GM04503 (cell line): ENCODE results near the gene NCK2.
A peak's percentile ranks its signal among the peaks of the same experiment; 100 is the strongest.

Experiments used
- DNase-seq: peaks from one replicate; pipeline ENCODE4 v3.0.0-alpha.2; 2012; ENCODE audit warnings: low read depth

Gene NCK2

DNA sequence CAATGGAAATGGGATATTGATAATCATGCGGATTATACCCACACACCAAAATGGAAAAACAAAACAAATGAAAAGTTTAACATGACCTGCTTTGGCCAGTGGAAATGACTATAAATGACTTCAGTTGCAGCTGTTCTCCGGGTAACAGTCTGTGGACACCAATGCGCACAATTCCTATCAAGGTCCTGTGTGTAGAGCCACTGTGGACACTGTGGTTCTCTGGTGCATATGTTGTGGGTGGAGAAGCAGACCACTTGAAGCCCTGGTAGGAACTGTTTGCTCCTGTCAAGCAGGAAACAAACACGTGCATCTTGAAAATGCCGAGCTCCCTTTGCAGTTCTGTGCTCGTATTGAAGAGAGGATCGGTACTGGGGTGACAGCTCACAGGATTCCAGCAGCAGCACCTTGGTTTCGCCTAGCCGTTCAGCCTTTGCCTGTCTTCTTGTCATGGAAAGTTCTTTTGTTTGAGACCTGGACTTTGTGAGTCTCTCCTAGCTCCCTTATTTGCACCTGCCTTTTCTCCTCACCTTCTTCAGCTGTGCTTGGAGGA is 32.9 kb downstream of the NCK2 start:
- DNase-seq, result no peak

DNA sequence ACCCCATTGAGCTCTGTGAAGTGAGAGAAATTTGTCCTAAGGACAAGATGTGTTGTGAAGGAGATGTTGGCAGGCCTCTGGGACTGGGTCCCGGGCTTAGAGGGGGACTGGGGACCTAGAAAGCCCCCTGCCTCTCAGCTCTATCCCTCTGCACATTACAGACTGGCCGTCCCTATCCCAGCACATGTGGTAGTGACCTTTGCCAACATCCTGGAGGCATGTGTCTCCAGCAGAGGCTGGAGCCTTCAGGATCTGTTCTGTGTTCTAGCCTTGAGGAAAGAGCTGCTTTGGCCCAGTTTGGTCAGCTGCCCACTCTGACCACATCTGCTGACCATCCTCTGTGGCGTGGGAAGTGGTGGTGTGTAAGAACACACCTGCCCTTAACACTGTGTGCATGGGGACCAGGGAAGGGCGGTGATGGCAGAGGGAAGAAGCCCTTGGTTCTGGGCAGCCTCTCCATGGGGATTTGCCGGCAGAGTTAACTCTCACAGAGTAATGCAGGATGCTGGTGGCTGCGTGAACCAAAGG is 33.4 kb downstream of the NCK2 start:
- DNase-seq, result no peak

DNA sequence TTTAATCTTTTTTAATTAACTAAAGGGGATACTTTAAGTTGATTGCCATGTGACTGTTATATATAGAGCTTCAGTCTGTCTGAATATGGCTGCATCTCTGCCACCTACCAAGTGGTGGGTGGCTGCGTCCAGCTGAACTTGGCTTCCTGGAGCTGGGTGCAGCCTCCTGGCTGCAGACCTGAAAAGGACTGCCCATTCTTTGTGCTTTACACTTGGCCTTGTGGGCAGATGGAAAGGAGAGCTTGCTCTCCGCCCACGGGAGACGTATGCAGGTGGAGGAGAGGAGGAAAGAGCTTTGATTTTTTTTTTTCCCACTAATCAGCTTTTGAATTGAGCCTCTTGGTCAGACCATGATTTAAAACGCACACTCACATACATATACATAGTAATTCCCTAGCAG is 34.7 kb downstream of the NCK2 start:
- no peak for DNase-seq

DNA sequence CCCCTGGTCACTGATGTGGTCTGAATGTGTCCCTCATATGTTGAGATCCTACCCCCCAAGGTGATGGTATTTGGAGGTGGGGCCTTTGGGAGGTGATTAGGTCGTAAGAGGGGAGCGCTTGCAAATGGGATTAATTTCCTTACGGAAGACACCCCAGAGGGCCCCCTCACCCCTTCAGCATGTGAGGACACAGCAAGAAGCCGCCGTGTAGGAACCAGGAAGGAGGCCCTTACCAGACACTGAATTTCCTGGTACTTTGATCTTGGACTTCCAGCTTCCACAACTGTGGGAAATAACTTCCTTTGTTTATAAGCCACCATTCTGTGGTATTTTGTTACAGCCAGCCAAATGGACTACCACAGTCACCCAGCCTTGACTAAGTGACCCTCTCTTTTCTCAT is 35.9 kb downstream of the NCK2 start:
- DNase-seq, result no peak

DNA sequence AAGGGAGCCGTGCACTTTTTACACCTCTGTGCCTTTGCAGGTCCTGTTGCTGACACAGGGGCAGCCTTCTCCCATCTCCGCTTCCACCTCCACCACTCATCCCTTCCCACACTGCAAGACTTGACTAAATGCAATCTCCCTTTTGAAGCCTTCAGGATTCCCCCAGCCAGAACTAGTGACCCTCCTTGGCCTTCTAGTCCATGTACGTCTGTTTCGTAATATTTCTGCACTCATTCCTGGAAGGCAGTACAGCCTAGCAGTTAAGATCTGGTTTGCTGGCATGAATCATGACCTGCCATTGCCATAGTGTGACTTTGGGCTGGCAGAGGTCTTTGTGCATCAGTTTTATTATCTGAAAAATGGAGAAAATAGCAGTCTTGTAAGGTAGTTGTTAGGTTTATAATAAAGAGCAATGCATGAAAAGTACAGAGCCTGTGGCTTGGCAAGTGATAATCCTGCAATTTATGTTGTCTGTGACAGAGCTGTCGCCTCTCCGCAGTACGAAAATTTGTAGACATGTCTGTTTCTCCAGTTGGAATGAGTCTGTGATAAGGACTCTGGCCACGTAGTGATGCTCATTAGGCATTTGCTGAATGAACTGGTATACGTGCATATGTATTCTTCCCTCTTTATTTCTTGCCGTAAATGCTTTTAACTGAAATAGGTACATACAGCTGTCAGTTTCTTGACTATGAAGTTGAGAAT is 36.7 kb downstream of the NCK2 start:
- no peak for DNase-seq

DNA sequence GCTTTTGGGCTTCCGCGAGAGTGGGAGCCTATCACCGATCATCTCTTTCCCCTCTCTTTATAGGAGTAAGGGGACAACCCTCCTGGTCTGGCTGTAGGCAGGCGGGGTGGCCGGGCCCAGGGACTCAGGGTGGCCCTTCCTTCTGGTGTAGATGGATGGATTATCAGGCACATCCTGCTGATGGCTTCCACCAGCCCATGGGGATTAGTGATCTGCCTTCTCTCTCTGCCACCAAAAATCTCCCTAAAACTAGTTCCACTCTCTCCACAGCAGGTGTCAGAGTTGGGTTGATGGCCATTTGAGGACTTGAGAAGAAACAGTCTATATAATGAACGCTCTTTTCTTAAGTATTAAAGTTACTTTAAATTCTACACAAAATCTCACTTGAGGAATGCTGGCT is 37.4 kb downstream of the NCK2 start:
- DNase-seq, result no peak

DNA sequence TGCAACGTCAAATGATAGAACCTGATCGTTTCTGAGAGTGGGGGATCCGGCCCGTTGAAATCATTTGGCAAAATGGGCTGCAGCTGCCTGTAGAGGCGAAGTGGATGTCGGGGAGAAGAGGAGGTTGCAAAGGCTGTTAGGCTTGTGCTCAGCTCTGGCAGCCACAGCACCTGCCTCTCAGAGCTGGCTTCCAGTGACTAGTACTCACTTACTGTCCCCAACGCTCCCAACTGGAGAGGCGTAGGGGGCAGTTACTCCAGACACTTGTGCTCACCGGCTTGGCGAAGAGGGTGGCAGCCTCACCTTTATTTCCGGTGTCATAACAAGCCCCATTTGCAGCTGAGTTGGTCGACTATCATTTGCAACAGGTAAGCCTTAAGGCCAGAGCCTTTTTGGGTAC is 37.9 kb downstream of the NCK2 start:
- DNase-seq, result no peak

DNA sequence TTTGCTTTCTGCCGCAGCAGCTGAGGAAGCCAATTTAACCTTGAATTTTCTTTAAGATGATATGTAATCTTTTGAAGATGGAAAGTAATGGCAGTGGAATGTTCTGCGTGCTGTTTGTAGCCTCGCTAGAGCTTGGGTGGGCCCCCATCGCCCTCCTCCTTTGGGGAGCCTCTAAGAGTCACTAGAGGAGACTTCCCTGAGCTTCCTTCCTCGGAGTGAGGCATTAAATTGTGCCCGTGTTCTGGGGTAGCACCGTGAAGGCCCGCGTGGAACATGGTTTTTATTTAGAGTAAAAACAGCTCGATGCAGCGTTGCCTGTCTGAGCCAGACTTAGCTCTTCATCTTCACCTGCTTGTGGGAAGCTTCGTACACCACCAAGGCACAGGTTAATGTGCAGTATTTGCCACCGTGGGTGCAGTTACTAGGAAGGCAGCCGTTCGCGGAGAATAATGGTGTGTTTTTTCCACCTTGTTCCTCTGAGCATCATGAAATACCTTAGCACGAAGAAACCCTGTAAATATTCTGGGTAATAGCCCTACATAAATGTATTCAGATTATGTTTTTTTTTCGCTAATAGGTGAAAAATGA is 38.5 kb downstream of the NCK2 start:
- no peak for DNase-seq

DNA sequence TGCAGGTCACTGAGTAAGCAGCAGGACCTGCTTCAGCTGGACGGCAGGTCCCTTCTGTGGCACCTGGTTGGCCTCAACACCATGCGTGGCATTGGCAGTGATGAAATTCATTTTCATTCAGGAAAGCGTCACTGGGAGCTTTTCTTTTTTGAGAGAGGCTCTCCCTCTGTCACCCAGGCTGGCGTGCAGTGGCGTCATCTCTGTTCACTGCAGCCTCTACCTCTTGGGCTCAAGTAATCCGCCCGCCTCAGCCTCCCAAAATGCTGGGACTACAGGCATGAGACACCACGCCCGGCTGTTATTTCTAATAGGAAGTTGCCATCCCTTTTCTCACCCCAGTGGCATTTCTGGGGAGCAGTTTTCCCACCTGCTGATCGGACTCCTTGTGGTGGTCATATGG is 39.3 kb downstream of the NCK2 start:
- no peak for DNase-seq

DNA sequence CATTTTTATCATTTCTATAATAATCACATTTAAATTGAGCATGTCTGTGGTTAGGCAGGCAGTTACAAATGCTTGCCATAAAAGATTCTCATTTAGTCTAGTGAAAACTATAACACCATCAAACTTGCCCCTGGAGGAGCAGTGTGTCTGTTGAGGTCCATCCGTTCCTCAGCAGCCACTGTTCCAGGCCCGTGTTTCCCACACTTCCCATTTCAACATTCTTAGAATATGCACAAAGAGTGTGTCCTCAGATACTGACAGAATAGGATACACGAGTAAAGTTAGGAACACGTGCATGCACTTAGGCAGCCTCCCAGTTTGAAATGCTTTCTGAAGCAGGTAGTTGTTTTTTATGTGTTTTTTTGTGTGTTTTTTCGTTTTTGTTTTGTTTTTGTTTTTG is 39.9 kb downstream of the NCK2 start:
- no peak for DNase-seq

DNA sequence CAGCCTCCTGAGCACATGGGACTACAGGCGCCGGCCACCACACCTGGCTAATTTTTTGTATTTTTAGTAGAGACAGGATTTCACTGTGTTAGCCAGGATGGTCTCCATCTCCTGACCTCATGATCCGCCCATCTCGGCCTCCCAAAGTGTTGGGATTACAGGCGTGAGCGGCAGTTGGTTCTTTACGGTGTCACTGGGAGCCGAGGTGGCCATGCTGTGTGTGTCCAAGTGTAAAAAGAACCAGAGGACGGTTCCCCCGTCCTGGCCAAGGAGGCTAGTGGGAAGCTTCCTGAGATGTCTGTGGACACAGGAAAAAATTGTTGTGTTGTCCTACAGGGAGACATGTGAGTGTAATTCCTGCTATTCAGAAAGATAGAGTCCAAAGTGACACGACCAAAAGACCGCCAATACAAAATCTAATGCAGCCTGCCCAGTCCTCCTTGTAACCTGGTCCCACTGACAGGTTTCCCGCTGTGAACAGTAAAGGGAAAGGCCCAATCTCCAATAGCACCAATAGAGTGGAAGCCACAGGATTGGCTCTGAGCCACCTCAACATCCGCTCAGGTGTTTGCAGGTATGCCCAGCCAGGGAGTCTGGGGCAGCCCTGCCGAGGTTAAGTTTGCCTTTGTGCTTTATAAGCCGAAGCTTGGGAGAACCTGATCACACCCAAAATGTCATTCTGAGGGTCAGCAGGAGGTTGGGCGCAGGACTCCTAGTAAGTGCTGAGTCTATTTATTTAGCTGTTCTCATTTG is 40.6 kb downstream of the NCK2 start:
- DNase-seq, result no peak

DNA sequence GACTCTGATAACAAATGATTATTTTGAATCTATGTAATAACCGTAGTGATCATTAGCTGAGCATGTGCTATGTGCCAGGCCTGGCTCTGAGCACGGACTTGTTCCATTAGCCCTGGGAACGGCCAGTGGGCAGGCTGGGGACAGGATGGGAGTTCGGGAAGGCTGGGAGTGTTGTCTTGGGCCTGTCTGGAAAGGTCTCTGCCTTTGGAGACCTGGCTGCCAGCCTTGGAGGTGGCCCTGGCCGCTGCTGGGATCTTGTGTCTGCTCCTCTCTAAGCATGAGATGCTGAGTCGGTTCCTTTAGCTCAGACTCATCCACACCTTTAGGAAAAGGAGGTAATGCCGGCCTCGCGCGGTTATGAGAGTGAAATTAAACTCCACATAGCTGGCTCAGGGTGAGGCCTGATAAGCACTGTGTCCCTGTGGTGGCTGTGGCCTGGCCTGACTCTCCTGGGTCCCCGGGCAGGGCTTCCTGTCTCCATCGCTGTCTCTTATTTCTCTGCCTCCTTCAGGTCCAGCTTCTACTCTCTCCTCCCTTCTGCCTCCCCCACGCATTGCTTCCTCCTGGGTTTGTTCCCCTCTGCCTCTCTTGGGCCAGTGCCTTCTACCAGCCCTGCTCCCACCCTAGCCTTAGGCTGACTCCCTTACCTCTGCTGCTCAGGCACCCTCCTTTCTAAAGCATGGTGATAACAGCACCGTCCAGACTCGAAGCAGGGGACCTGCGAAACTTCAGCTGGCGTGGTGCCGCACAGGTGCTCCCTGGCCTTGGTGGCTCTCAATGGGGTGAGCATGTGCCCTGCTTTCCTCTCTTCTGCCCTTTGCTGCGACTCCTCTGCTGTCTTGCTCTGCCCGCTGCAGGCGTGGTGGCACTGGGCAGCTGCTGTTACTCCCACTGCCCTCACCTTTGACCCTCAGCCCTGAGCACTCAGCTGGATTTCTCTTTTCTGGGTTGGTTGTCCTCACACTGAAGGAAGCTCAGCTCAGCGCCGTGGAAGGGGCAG is 41.8 kb downstream of the NCK2 start:
- no peak for DNase-seq

DNA sequence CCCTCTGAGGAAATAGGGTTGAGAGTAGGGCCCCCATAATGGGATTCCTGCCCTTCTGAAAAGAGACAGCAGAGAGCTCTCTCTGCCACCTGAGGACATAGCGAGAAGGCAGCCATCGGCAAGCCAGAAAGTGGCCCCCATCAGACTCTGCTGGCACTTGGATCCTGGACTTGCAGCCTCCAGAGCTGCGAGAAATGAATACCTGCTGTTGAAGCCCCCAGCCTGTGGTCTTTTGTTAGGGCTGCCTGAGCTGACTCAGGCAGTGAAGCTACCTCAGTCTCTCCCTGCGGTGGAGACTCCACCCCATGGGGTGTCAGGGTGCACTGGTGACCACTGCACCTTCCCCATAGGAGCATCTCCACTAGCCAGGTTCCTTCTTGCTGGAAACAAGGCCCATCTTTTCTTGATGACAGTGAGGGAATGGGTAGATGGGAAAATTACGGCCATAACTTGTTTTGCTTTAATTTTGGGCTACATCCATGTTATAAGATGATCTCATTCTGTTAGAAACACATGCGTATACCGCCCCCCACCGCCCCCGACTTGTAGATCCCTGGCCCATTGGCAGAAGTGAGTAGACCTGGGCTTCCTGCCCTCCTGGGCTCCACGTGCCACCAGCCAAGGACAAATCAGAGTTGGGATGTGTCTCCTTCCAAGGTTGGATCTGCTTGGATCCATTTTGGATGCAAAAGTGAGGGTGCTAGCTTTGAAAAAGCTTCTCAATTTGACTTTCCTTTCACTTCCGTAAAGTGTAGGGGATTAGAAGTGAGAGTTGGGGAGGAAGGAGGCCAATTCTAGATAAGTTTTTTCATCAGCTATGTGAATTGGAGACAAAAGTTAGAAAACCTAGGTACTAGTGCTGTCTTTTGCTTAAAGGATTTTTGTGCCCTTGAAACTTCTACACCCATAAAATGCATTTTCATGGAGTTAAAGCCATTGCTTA is 42.9 kb downstream of the NCK2 start:
- DNase-seq, result no peak

DNA sequence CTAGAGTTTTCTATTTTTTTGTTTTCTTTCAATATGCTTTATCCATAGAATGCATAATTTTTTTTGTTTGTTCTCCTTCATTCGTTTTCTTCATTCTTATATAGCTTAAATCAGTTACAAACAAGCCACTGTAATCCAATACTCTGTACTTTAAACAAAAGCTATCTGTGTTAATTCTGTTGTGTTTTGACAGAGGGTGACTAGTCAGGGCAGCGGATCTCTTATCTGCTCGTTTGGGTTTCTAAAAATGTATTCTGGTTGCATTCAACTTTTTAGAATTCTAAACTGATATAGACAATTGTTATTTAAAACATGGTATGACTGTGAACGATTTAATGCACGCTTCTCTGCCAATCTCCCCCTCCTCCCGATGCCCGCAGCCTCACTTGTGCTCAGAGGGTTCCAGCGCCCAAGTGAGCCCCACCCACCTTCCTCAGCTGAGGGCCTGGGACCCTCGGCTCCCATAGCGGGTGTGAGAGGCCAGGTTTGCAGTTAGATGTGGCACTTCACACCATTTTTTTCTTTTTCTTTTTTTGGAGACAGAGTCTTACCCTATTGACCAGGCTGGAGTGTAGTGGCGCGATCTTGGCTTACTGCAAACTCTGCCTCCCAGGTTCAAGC is 44.1 kb downstream of the NCK2 start:
- no peak for DNase-seq

DNA sequence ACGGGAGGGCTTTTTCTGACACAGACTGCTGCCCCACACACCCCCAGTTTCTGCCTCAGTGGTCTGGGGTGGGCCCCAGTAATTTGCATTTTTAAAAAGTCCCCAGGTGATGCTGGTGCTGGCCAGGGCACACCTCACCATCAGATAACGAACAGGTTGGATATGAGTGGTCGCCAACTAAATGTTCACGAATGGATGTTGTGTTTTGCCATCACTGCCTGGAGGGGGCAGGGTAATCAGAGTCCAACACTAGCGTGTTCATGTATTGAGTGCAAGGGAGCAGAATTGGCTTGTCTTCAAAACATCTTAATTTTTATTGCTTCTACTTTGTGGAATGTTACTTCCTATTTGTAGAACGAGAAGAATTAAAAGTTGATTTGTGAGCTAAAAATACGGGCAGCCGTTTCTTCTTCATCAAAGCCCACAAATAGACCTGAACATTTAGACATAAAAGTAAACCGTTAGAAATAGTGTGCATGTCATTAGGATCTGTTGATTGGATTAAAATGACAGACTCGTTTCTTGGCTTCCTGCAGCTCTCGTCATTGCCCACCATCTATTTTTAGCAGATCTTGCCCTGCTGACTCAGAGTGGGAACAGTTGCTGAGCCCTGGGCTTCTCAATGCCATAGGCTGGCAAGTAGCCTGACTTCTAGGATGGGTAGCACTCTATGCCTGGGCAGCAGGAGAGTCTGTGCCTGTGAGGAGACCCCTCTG is 45.2 kb downstream of the NCK2 start:
- DNase-seq, result peak; percentile 64

DNA sequence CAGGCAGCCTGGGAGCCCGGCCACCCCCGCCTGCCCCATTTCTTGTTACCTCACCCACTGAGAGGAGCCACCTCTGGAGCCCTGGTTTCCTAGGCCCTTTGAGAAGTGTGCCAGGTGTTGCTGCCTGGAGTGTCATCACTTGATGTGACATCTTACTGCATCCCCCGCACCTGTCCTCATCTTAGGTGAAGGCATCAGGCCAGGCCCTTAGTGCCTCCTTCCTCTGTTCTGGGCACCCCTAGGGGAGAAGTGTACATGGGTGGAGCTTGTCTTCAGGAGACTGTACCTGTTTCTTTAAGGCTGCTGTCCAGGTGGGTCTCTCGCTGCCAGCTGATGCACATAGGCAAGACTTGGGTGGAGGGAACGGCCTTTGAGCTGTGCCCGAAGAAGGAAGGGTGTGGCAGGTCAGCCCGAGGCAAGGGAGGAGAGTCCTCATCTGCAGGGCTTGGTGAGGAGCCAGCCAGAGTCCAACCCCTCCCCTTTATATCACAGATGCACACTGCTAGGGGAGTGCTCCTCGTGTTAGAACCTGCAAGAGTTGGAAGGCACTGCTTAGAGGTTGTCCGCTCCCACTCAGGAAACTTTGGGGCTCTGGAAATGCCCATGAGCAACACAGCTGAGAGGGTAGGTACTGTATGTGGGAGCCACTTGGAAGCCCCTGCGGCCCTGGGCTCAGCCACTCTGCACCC is 45.9 kb downstream of the NCK2 start:
- no peak for DNase-seq

DNA sequence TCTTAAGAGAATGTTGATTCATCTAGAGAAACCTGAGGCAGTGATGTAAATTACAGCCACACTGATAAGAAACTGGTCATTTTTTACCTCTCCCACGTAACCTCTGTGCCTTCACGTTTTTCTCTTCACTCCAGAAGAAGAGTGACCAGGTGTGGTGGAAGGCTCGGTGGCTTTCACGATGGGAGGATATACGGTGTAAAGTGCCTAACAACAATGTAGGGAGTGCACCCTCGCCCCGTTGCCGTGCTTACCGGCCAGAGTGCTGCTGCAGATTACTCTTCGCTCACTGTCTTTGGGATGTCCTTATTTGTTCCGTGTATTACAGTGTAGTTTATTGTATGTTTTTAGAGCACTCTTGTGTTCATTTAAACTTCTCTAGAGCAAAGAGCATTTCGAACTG is 46.5 kb downstream of the NCK2 start:
- DNase-seq, result no peak

DNA sequence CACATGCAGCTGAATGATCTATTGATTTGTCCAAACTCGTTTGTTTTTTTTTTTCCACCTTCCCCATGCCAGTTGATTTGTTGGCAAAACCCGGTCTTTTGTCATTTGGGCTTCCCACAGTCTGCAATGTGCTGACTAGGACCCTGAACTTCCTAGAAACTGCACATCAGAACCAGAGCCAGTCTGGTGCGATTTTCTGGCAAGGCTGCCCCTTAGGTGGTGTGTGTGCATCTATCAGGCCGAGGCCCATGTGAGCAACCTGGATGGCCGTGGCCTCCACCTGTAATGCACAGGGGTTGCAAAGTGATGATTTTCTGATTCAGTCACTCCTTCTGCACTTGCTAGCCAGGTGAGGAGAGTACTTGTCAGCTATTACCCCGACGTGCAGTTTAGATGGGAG is 47.8 kb downstream of the NCK2 start:
- DNase-seq, result no peak
